Upper lobe of right lung (tissue), 1 donor: ENCODE measurements around the gene PPIF. TPM values are rescaled to one million over a fixed set of nuclear protein-coding genes. Genes with fewer than 3 reads are reported as not detected.

ENCODE experiments used
- ATAC-seq: fragments of 200-7000 bp; cut with Tn5 transposase; one replicate; pipeline ENCODE4 v1.9.1; 2020; ENCODE audit warnings: mild to moderate bottlenecking, moderate library complexity
- DNase-seq: peaks from one replicate; pipeline ENCODE4 v3.0.0-alpha.2; 2020
- H3K27ac ChIP-seq: fragments of 200-600 bp; one replicate; pipeline ENCODE4 v1.8.0; 2022
- H3K27me3 ChIP-seq: fragments of 200-600 bp; one replicate; pipeline ENCODE4 v1.8.0; 2022; ENCODE audit warnings: mild to moderate bottlenecking
- H3K36me3 ChIP-seq: fragments of 200-600 bp; one replicate; pipeline ENCODE4 v1.8.0; 2022
- H3K4me1 ChIP-seq: fragments of 200-600 bp; one replicate; pipeline ENCODE4 v1.8.0; 2022
- H3K4me3 ChIP-seq: fragments of 200-600 bp; one replicate; pipeline ENCODE4 v1.8.0; 2022; ENCODE audit warnings: mild to moderate bottlenecking
- H3K9me3 ChIP-seq: fragments of 200-600 bp; one replicate; pipeline ENCODE4 v1.8.0; 2022
- CTCF ChIP-seq: fragments of 200-600 bp; IDR thresholded peaks from one replicate; pipeline ENCODE4 v1.8.0; 2022; ENCODE audit warnings: antibody characterized with exemption
- intact Hi-C: fragments of 100-400 bp; cut with DNase I; formaldehyde crosslinking; loops from one replicate; pipeline ENCODE4 v1.11.0; 2022
- total RNA-seq: library from RNA; stranded (reverse); fragmentation: NEBNext Ultra II Directional; extraction: Animal tissue kit (Norgen Biotek cat#: 25700); gene quantifications from one replicate; pipeline ENCODE4 v1.2.1, GENCODE V29; 2021
- donor health status: DM: no; HTN: yes; CAD: no; lungs with severe emphysema.

Gene PPIF
- total RNA-seq, 1 donor from 2014 or later: 30.7 TPM

- H3K4me3 ChIP-seq: no peak overlapping the region
These were observed 662 bp upstream of the PPIF start for GRCh38 chr10:79346388-79347225.

GRCh38 chr10:79347894-79348639 is 798 bp downstream of the PPIF start:
- peaks cover 20% of the 10 kb centered on the region for H3K4me1 ChIP-seq
- no peak for TF ChIP-seq CTCF
- ATAC-seq (peak; percentile 71), DNase-seq (peak; percentile 89)
- peak overlapping the region; percentile 90 for H3K27ac ChIP-seq
- H3K9me3 ChIP-seq: no peaks in the 10 kb centered on the region
- peaks cover 41% of the 10 kb centered on the region for H3K36me3 ChIP-seq
- intact Hi-C loops: no loop called here
- H3K4me3 ChIP-seq: peak overlapping the region; percentile 90
- H3K27me3 ChIP-seq: no peaks in the 10 kb centered on the region

More at GRCh38 chr10:79346388-79347225, 662 bp upstream of the PPIF start:
- peak; percentile 60 for DNase-seq
- Histone ChIP-seq H3K27me3 (no peaks in the 10 kb centered on the region), H3K27ac (no peak overlapping the region), H3K36me3 (peaks cover 26% of the 10 kb centered on the region), H3K4me1 (peaks cover 20% of the 10 kb centered on the region), H3K9me3 (no peaks in the 10 kb centered on the region)
- TF ChIP-seq CTCF: no peak
- ATAC-seq: no peak
- intact Hi-C loops: no loop called here

- H3K4me3 ChIP-seq: peak overlapping the region; percentile 90
- intact Hi-C loops: no loop called here
- peak overlapping the region; percentile 90 for H3K27ac ChIP-seq
These were observed 1.3 kb downstream of the PPIF start for GRCh38 chr10:79348640-79348988.

GRCh38 chr10:79349072-79349491 is 1.8 kb downstream of the PPIF start:
- TF ChIP-seq CTCF: no peak
- H3K36me3 ChIP-seq: peaks cover 51% of the 10 kb centered on the region
- ATAC-seq (no peak), DNase-seq (peak; percentile 58)
- H3K4me3 ChIP-seq: peak overlapping the region; percentile 90
- H3K9me3 ChIP-seq: no peaks in the 10 kb centered on the region
- intact Hi-C loops: no loop called here
- H3K27me3 ChIP-seq: no peaks in the 10 kb centered on the region
- peaks cover 20% of the 10 kb centered on the region for H3K4me1 ChIP-seq
- peak overlapping the region; percentile 90 for H3K27ac ChIP-seq

More at GRCh38 chr10:79348640-79348988, 1.3 kb downstream of the PPIF start:
- H3K4me1 ChIP-seq: peaks cover 20% of the 10 kb centered on the region
- H3K9me3 ChIP-seq: no peaks in the 10 kb centered on the region
- no peak for ATAC-seq
- H3K36me3 ChIP-seq: peaks cover 47% of the 10 kb centered on the region
- DNase-seq: peak; percentile 46
- no peak for TF ChIP-seq CTCF
- no peaks in the 10 kb centered on the region for H3K27me3 ChIP-seq

- Histone ChIP-seq H3K9me3 (no peaks in the 10 kb centered on the region), H3K36me3 (peaks cover 59% of the 10 kb centered on the region), H3K27ac (no peak overlapping the region), H3K4me3 (no peak overlapping the region), H3K4me1 (peaks cover 20% of the 10 kb centered on the region), H3K27me3 (no peaks in the 10 kb centered on the region)
- intact Hi-C loops: no loop called here
- TF ChIP-seq CTCF: no peak
- DNase-seq: no peak
- no peak for ATAC-seq
These were observed 2.6 kb downstream of the PPIF start for GRCh38 chr10:79349766-79350406.
